ENCODE results near the gene P2RX1.

DNA sequence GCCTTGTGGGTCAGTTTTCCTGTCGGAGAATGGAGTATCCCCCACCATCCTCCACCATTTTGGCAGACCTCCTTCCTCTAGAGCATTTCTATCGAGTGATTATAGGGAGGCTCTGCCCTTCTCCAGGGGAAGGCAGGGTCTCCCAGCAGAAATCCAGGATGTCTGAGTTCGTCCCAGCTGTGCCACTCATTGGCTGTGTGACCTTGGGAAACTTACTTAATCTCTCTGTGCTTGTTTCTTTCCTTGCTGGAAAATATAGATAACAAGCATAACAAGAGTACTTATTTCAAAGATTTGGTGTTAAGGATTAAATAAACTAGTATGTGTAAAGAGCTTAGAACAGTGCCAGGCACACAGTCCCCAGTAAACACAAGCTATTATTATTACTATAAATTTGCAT, 33.2 kb upstream of the P2RX1 start:
- TF ChIP-seq, protein P1, sequence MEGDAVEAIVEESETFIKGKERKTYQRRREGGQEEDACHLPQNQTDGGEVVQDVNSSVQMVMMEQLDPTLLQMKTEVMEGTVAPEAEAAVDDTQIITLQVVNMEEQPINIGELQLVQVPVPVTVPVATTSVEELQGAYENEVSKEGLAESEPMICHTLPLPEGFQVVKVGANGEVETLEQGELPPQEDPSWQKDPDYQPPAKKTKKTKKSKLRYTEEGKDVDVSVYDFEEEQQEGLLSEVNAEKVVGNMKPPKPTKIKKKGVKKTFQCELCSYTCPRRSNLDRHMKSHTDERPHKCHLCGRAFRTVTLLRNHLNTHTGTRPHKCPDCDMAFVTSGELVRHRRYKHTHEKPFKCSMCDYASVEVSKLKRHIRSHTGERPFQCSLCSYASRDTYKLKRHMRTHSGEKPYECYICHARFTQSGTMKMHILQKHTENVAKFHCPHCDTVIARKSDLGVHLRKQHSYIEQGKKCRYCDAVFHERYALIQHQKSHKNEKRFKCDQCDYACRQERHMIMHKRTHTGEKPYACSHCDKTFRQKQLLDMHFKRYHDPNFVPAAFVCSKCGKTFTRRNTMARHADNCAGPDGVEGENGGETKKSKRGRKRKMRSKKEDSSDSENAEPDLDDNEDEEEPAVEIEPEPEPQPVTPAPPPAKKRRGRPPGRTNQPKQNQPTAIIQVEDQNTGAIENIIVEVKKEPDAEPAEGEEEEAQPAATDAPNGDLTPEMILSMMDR (IDR thresholded peaks at IDR 0.05; ENCODE audit: low read depth, low read length) = no peak
- no peak for TF ChIP-seq POLR2A (IDR thresholded peaks at IDR 0.05; ENCODE audit: extremely low read depth, insufficient read length)
- TF ChIP-seq, protein P2, sequence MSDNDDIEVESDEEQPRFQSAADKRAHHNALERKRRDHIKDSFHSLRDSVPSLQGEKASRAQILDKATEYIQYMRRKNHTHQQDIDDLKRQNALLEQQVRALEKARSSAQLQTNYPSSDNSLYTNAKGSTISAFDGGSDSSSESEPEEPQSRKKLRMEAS (IDR thresholded peaks at IDR 0.05; ENCODE audit: low read depth, low read length) = no peak
